ENCODE data around the gene PIP5KL1. TPM values are rescaled to one million over a fixed set of nuclear protein-coding genes. Genes with fewer than 3 reads are reported as not detected.

The PIP5KL1 gene
- total RNA-seq, 3 donors from 2014 or later: 0.58 to 1.9 (median 1.1) TPM

GRCh38 chr9:127871531-127871930, 59.0 kb downstream of the PIP5KL1 start:
- no peaks in the 10 kb centered on the region for H3K9me3 ChIP-seq
- H3K36me3 ChIP-seq (ENCODE audit: low read depth): no peaks in the 10 kb centered on the region
- TF ChIP-seq CTCF (IDR thresholded peaks at IDR 0.05): no peak
- no peak overlapping the region for H3K4me3 ChIP-seq
- no peak for DNase-seq
- no peak for ATAC-seq
- intact Hi-C loops (cut with DNase I, micrococcal nuclease): loop anchor here in 1 of 2 donors (10.0 kb wide), 1 partner anchor 137 kb away; the partner anchor contains the start of gene TOR2A
- peaks cover 22% of the 10 kb centered on the region for H3K4me1 ChIP-seq (ENCODE audit: low read depth)

- intact Hi-C loops (cut with DNase I, micrococcal nuclease): loop anchor here in 1 of 2 donors (10.0 kb wide), 1 partner anchor 136 kb away; the partner anchor contains the start of gene TOR2A
- Histone ChIP-seq H3K4me3 (no peak overlapping the region), H3K36me3 (ENCODE audit: low read depth) (no peaks in the 10 kb centered on the region), H3K9me3 (no peaks in the 10 kb centered on the region), H3K4me1 (ENCODE audit: low read depth) (peaks cover 17% of the 10 kb centered on the region)
- no peak for ATAC-seq
- no peak for DNase-seq
- no peak for TF ChIP-seq CTCF (IDR thresholded peaks at IDR 0.05)
Observed at GRCh38 chr9:127870887-127871286, 59.7 kb downstream of the PIP5KL1 start.

Other genes starting within 250 kb of the PIP5KL1 start
- under 1 TPM in 2 of 3 donors, not detected in 1; 0.12 to 0.28 TPM for gene CFAP157, start 223.8 kb downstream of the PIP5KL1 start, total RNA-seq
- gene PTRH1, start 215.1 kb downstream of the PIP5KL1 start, total RNA-seq: 10 to 100 TPM in 2 of 3 donors, 1 to 10 TPM in 1; 5.1 to 10.5 (median 10.3) TPM
- under 1 TPM in 1 of 3 donors, not detected in 2; 0.31 TPM for gene TTC16, start 214.7 kb downstream of the PIP5KL1 start, total RNA-seq
- 10 to 100 TPM; 19.7 to 30.2 (median 28.2) TPM for gene TOR2A, start 195.5 kb downstream of the PIP5KL1 start, total RNA-seq
- gene SH2D3C, start 152.1 kb downstream of the PIP5KL1 start, total RNA-seq: 1 to 10 TPM; 3.2 to 7.4 (median 4.7) TPM
- gene CDK9, start 144.7 kb downstream of the PIP5KL1 start, total RNA-seq: 100 to 1,000 TPM in 1 of 3 donors, 10 to 100 TPM in 2; 67.8 to 111 (median 75.9) TPM
- gene FPGS, start 127.9 kb downstream of the PIP5KL1 start, total RNA-seq: 10 to 100 TPM; 41.0 to 46.5 (median 41.3) TPM
- 10 to 100 TPM; 18.3 to 35.5 (median 34.8) TPM for gene ENG, start 76.1 kb downstream of the PIP5KL1 start, total RNA-seq
- gene AK1, start 53.1 kb downstream of the PIP5KL1 start, total RNA-seq: 100 to 1,000 TPM in 2 of 3 donors, 10 to 100 TPM in 1; 66.7 to 157 (median 106) TPM
- 100 to 1,000 TPM; 121 to 266 (median 175) TPM for gene ST6GALNAC6, start 31.2 kb downstream of the PIP5KL1 start, total RNA-seq
- gene ST6GALNAC4, start 13.7 kb downstream of the PIP5KL1 start, total RNA-seq: 10 to 100 TPM; 31.0 to 39.2 (median 37.2) TPM
- 10 to 100 TPM; 23.0 to 30.4 (median 29.4) TPM for gene DPM2, start 7.1 kb upstream of the PIP5KL1 start, total RNA-seq
- 100 to 1,000 TPM; 127 to 168 (median 144) TPM for gene EEIG1, start 50.2 kb upstream of the PIP5KL1 start, total RNA-seq
- 10 to 100 TPM; 10.4 to 12.6 (median 11.9) TPM for gene NAIF1, start 136.5 kb upstream of the PIP5KL1 start, total RNA-seq
- gene SLC25A25, start 137.5 kb upstream of the PIP5KL1 start, total RNA-seq: 10 to 100 TPM; 19.1 to 27.3 (median 21.3) TPM
- 10 to 100 TPM; 65.3 to 99.7 (median 90.6) TPM for gene PTGES2, start 197.0 kb upstream of the PIP5KL1 start, total RNA-seq
- gene LCN2, start 218.7 kb upstream of the PIP5KL1 start, total RNA-seq: 100 to 1,000 TPM in 1 of 3 donors, 10 to 100 TPM in 2; 16.8 to 456 (median 20.5) TPM
- 10 to 100 TPM; 33.7 to 46.8 (median 37.6) TPM for gene BBLN, start 229.5 kb upstream of the PIP5KL1 start, total RNA-seq

All from mucosa of descending colon (tissue), 3 donors.